SK-N-SH (cell line): ENCODE results near the gene BTD. TPM values are rescaled to one million over a fixed set of nuclear protein-coding genes. Genes with fewer than 3 reads are reported as not detected.
A peak's percentile ranks its signal among the peaks of the same experiment; 100 is the strongest.

ENCODE experiments used
- CTCF ChIA-PET: fragments of 300-600, 350-600 bp; formaldehyde crosslinking; extraction: SDS; loops from one replicate; lab custom pipeline; 2021; lab: Yijun Ruan, JAX
- POLR2A ChIA-PET: fragments of 350-600 bp; sonication (Branson Sonifier 250); formaldehyde crosslinking; extraction: SDS; loops from one replicate; lab custom pipeline; 2020; ENCODE audit warnings: antibody characterized with exemption, inconsistent platforms; lab: Yijun Ruan, JAX
- DNase-seq: peaks from one replicate; pipeline ENCODE4 v3.0.0; 2012
- H2AFZ ChIP-seq: fragments of 200-600 bp; sonication (generic); 2 replicates; pipeline ENCODE4 v1.8.1; 2016; ENCODE audit warnings: antibody characterized with exemption, mild to moderate bottlenecking, low read depth
- H3F3A ChIP-seq: fragments of 200-600 bp; sonication (generic); replicated peaks from 2 replicates; pipeline ENCODE3; 2016; ENCODE audit warnings: antibody characterized with exemption, mild to moderate bottlenecking; ENCODE audit not compliant: insufficient read depth
- H3K27ac ChIP-seq, 2 experiments: fragments of 200-500 bp in 1 of 2; fragments of 200-600 bp in 1 of 2; sonication (Bioruptor generic) in 1 of 2; sonication (generic), shearing (Covaris generic) in 1 of 2; 2 replicates each; pipeline versions ENCODE4 v1.5.1 to v1.6.1; 2014 to 2016; ENCODE audit warnings: low read depth in 2 of 2, inconsistent platforms in 1 of 2, low read length in 1 of 2, mild to moderate bottlenecking in 1 of 2, mixed read lengths in 1 of 2
- H3K27me3 ChIP-seq: fragments of 200-600 bp; sonication (generic), shearing (Covaris generic); 2 replicates; pipeline ENCODE4 v1.6.1; 2016; ENCODE audit warnings: mixed run types; ENCODE audit not compliant: insufficient read depth
- H3K36me3 ChIP-seq, 2 experiments: fragments of 200-500 bp in 1 of 2; fragments of 200-600 bp in 1 of 2; sonication (Bioruptor generic) in 1 of 2; sonication (generic) in 1 of 2; replicated peaks in 1 of 2; 2 replicates each; pipeline versions ENCODE3 to v1.5.1; 2014 to 2016; ENCODE audit warnings: low read length in 1 of 2, mild to moderate bottlenecking in 1 of 2; ENCODE audit not compliant: insufficient read depth in 2 of 2, control insufficient read depth in 1 of 2
- H3K4me1 ChIP-seq, 2 experiments: fragments of 200-500 bp in 1 of 2; fragments of 200-600 bp in 1 of 2; sonication (Bioruptor generic) in 1 of 2; sonication (generic), shearing (Covaris generic) in 1 of 2; 2 replicates each; pipeline versions ENCODE4 v1.5.1 to v1.6.1; 2014 to 2016; ENCODE audit warnings: low read depth in 1 of 2, low read length in 1 of 2, mixed run types in 1 of 2; ENCODE audit not compliant: insufficient read depth in 2 of 2, control insufficient read depth in 1 of 2
- H3K4me2 ChIP-seq: fragments of 200-600 bp; sonication (generic), shearing (Covaris generic); 2 replicates; pipeline ENCODE4 v1.6.1; 2017; ENCODE audit warnings: mixed run types
- H3K4me3 ChIP-seq, 2 experiments: fragments of 200-500 bp in 1 of 2; fragments of 200-600 bp in 1 of 2; sonication (Bioruptor generic) in 1 of 2; sonication (generic), shearing (Covaris generic) in 1 of 2; 2 replicates each; pipeline versions ENCODE4 v1.5.1 to v1.8.1; 2014 to 2016; ENCODE audit warnings: low read depth in 2 of 2, inconsistent platforms in 1 of 2, low read length in 1 of 2, mild to moderate bottlenecking in 1 of 2, mixed read lengths in 1 of 2, moderate library complexity in 1 of 2
- H3K79me2 ChIP-seq: fragments of 200-600 bp; sonication (generic); 2 replicates; pipeline ENCODE4 v1.8.1; 2017; ENCODE audit warnings: mild to moderate bottlenecking; ENCODE audit not compliant: insufficient read depth
- H3K9ac ChIP-seq: fragments of 200-600 bp; sonication (generic); 2 replicates; pipeline ENCODE4 v1.6.1; 2017; ENCODE audit warnings: mixed run types
- H3K9me2 ChIP-seq: fragments of 200-600 bp; sonication (generic); 2 replicates; pipeline ENCODE4 v1.6.1; 2017; ENCODE audit warnings: mixed run types
- H3K9me3 ChIP-seq: fragments of 200-600 bp; sonication (generic); 2 replicates; pipeline ENCODE4 v1.6.1; 2017; ENCODE audit warnings: mixed run types, mild to moderate bottlenecking, moderate library complexity
- H4K20me1 ChIP-seq: fragments of 200-600 bp; sonication (generic); 2 replicates; pipeline ENCODE4 v1.6.1; 2017; ENCODE audit warnings: mild to moderate bottlenecking, mixed run types; ENCODE audit not compliant: insufficient read depth
- ELF1 ChIP-seq: IDR thresholded peaks from 2 replicates; pipeline ENCODE4 v1.4.0; 2012
- EP300 ChIP-seq, 2 experiments: IDR thresholded peaks; 2 replicates each; pipeline versions ENCODE4 v1.4.0 to v1.6.1; 2012; ENCODE audit warnings: borderline replicate concordance in 1 of 2, low read depth in 1 of 2, low read length in 1 of 2
- EZH2phosphoT487 ChIP-seq: fragments of 200-600 bp; sonication (generic); IDR thresholded peaks from 2 replicates; pipeline ENCODE4 v1.6.1; 2017; ENCODE audit warnings: low read depth, mixed run types, mild to moderate bottlenecking, antibody characterized with exemption, moderate library complexity, borderline replicate concordance
- FOXM1 ChIP-seq: IDR thresholded peaks from 2 replicates; pipeline ENCODE4 v1.4.0; 2012; ENCODE audit warnings: low read depth, mild to moderate bottlenecking
- GATA2 ChIP-seq: sonication (generic); formaldehyde crosslinking; IDR thresholded peaks from 2 replicates; pipeline ENCODE4 v1.5.0; 2020; ENCODE audit warnings: mild to moderate bottlenecking, missing genetic modification reagents
- MAX ChIP-seq: IDR thresholded peaks from 2 replicates; pipeline ENCODE4 v1.4.0; 2012; ENCODE audit warnings: low read depth
- MEF2A ChIP-seq: IDR thresholded peaks from 2 replicates; pipeline ENCODE4 v1.4.0; 2012; ENCODE audit warnings: low read depth, borderline replicate concordance
- NFIC ChIP-seq: IDR thresholded peaks from 2 replicates; pipeline ENCODE4 v1.4.0; 2012; ENCODE audit warnings: borderline replicate concordance
- NRF1 ChIP-seq: IDR thresholded peaks from 2 replicates; pipeline ENCODE4 v1.6.1; 2012; ENCODE audit warnings: low read depth, mild to moderate bottlenecking, low read length
- POLR2AphosphoS5 ChIP-seq: IDR thresholded peaks from 2 replicates; pipeline ENCODE4 v1.6.1; 2012; ENCODE audit warnings: low read depth, low read length
- RFX5 ChIP-seq: IDR thresholded peaks from 2 replicates; pipeline ENCODE4 v1.6.1; 2012; ENCODE audit warnings: mild to moderate bottlenecking, improper control_type of control experiment, low read length
- RXRA ChIP-seq: IDR thresholded peaks from 2 replicates; pipeline ENCODE4 v1.4.0; 2012; ENCODE audit warnings: low read depth, mild to moderate bottlenecking, borderline replicate concordance
- SIN3A ChIP-seq: IDR thresholded peaks from 2 replicates; pipeline ENCODE4 v1.6.1; 2012; ENCODE audit warnings: low read depth, mild to moderate bottlenecking, low read length, moderate library complexity, borderline replicate concordance
- SMC3 ChIP-seq: IDR thresholded peaks from 2 replicates; pipeline ENCODE4 v1.6.1; 2012; ENCODE audit warnings: low read depth, low read length, improper control_type of control experiment
- TCF12 ChIP-seq: IDR thresholded peaks from 2 replicates; pipeline ENCODE4 v1.4.0; 2012
- USF1 ChIP-seq: IDR thresholded peaks from 2 replicates; pipeline ENCODE4 v1.4.0; 2012; ENCODE audit warnings: low read depth, borderline replicate concordance
- YY1 ChIP-seq: IDR thresholded peaks from 2 replicates; pipeline ENCODE4 v1.4.0; 2012; ENCODE audit warnings: low read depth, mild to moderate bottlenecking
- ZBTB33 ChIP-seq: IDR thresholded peaks from 2 replicates; pipeline ENCODE4 v1.4.0; 2012; ENCODE audit warnings: low read depth, borderline replicate concordance
- WGBS: methylation state at CpG from one replicate; pipeline ENCODE4 v1.1.6; 2017; ENCODE audit warnings: low lambda C conversion rate; 5-methylcytosine and 5-hydroxymethylcytosine counted together
- polyA plus RNA-seq, 3 experiments: library from polyadenylated mRNA; depleted of rRNA; stranded (reverse); fragments of >200 nt; gene quantifications; 2 replicates each; pipeline ENCODE4 v1.2.3, GENCODE V29; 2012

The BTD gene
- polyA plus RNA-seq, 1 of the 3 experiments (the other 2 are of a cell fraction), result 23.6 TPM

- Histone ChIP-seq H3K9me2 (no peaks in the 10 kb centered on the region), H3K9ac (no peak overlapping the region), H3K4me2 (no peak overlapping the region), H3K4me3 (no peak overlapping the region), H3K36me3 (no peaks in the 10 kb centered on the region), H3K79me2 (no peaks in the 10 kb centered on the region), H3K27me3 (no peaks in the 10 kb centered on the region), H3K27ac (peak overlapping the region in 1 of 2 experiments; percentile 11; a peak in 1 of 4 replicates), H4K20me1 (no peaks in the 10 kb centered on the region), H3K9me3 (no peaks in the 10 kb centered on the region; the same call in 1 of the 2 replicates), H3F3A (peaks cover 31% of the 10 kb centered on the region), H2AFZ (no peak overlapping the region), H3K4me1 (no peaks in the 10 kb centered on the region)
- ChIA-PET POLR2A (no interaction called here), CTCF (no interaction called here)
- DNase-seq, result no peak
- peak; percentile 26; the same call in 1 of the 2 replicates for TF ChIP-seq TCF12
- TF ChIP-seq MAX, result no peak
- 0 out of 2 replicates have a peak, but pooled peaks have one; percentile 5 for TF ChIP-seq SIN3A
- TF ChIP-seq NFIC, result peak; percentile 28; the same call in 1 of the 2 replicates
- 60% methylated on average over 5 of the region's 5 CpGs for WGBS
These were observed 57.9 kb downstream of the BTD start for GRCh38 chr3:15659254-15659975.

GRCh38 chr3:15660055-15660935 lies 58.8 kb downstream of the BTD start:
- no peak overlapping the region for H3K4me2 ChIP-seq
- no peaks in the 10 kb centered on the region for H4K20me1 ChIP-seq
- POLR2A ChIA-PET, result no interaction called here
- DNase-seq, result no peak
- H3K4me3 ChIP-seq, result no peak overlapping the region
- peaks cover 39% of the 10 kb centered on the region for H3F3A ChIP-seq
- 72% methylated on average over 7 of the region's 7 CpGs for WGBS
- H3K4me1 ChIP-seq, result no peaks in the 10 kb centered on the region
- H3K27me3 ChIP-seq, result no peaks in the 10 kb centered on the region
- no peaks in the 10 kb centered on the region; the same call in 1 of the 2 replicates for H3K9me3 ChIP-seq
- TF ChIP-seq TCF12 (peak; percentile 29; the same call in 1 of the 2 replicates), EZH2phosphoT487 (no peak)
- H3K9me2 ChIP-seq, result no peaks in the 10 kb centered on the region
- H3K9ac ChIP-seq, result no peak overlapping the region
- H3K36me3 ChIP-seq, result peaks cover 0 to 6% of the 10 kb centered on the region in 2 experiments
- CTCF ChIA-PET, result interaction anchor here (1.4 kb wide), 1 partner anchor 30 kb away, joined by 3 read pairs; no protein-coding TSS in a partner anchor
- no peak overlapping the region for H2AFZ ChIP-seq
- peak overlapping the region in 1 of 2 experiments; percentile 31; a peak in 1 of 4 replicates for H3K27ac ChIP-seq
- H3K79me2 ChIP-seq, result no peaks in the 10 kb centered on the region

GRCh38 chr3:15664144-15664543 lies 62.6 kb downstream of the BTD start:
- H3K9me2 ChIP-seq, result no peaks in the 10 kb centered on the region
- ChIA-PET CTCF (interaction anchor here (1.3 to 1.5 kb wide), 2 partner anchors 12 to 514 kb away, joined by 3 to 4 read pairs; no protein-coding TSS in a partner anchor), POLR2A (no interaction called here)
- no peak overlapping the region for H3K9ac ChIP-seq
- DNase-seq, result no peak
- peaks cover 60% of the 10 kb centered on the region for H3F3A ChIP-seq
- no peak overlapping the region for H2AFZ ChIP-seq
- no peaks in the 10 kb centered on the region for H4K20me1 ChIP-seq
- H3K36me3 ChIP-seq, result peaks cover 35 to 41% of the 10 kb centered on the region in 2 experiments
- H3K27me3 ChIP-seq, result no peaks in the 10 kb centered on the region
- no peak overlapping the region for H3K27ac ChIP-seq
- WGBS, result 71% methylated on average over 1 of the region's 1 CpG
- H3K4me1 ChIP-seq, result no peaks in the 10 kb centered on the region; a peak in 1 of 4 replicates
- no peak overlapping the region for H3K4me3 ChIP-seq
- H3K9me3 ChIP-seq, result no peaks in the 10 kb centered on the region
- H3K79me2 ChIP-seq, result no peaks in the 10 kb centered on the region
- H3K4me2 ChIP-seq, result no peak overlapping the region
- TF ChIP-seq RXRA, result no peak
- no peak for TF ChIP-seq ZBTB33
- TF ChIP-seq EP300 (IDR thresholded peaks at IDR 0.05; ENCODE audit: borderline replicate concordance in 1 of 2, low read depth in 1 of 2, low read length in 1 of 2), result no peak
- no peak for TF ChIP-seq FOXM1
- no peak for TF ChIP-seq POLR2AphosphoS5
- no peak for TF ChIP-seq SMC3
- TF ChIP-seq YY1, result no peak
- TF ChIP-seq NRF1, result no peak
- no peak for TF ChIP-seq MEF2A
- no peak for TF ChIP-seq USF1
- TF ChIP-seq RFX5, result no peak
- TF ChIP-seq GATA2 (CRISPR knock-in tag), result no peak
- TF ChIP-seq ELF1, result no peak
